ENCODE measurements around the gene UNC45A.
"Not testable (repeated sequence)": the region's sequence is repeated elsewhere in the genome, so short reads cannot be mapped to it uniquely, and the experiment has no call there.

Gene UNC45A

DNA sequence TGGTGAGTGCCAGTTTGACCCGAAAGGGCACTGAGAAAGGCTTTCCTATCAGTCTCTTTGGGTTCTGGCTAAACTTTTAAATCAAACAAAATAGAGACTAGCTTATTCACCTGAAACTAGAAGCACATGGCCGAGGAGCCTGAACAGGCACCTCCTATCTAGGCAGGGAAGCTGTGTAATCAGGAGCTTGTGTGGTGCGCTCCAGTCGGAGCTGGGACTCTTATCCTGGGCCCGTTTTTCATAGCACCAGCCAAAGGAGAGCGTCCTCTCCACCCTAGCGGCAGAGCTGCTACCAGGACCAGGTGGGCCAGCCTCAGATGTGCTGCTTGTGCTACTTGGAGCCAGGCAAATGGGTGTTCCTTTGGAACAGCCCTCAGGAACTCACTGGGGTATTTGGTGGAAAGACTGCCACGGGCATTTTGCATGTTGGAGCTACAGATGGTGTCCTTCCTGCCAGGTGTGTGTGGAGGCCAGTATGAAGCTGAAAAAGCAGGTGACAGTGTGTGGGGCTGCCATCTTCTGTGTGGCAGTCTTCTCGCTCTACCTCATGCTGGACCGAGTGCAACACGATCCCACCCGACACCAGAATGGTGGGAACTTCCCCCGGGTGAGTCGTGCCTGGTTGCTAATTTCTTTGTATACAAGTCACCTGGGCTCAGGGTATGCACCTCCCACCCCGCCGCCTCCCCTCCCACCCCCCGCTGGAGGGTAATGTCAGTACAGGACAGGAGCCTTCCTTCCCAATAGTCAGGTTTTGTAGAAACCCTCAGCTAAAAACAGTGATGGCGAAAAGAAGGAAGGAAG is 31.1 kb upstream of the UNC45A start:
- DNase-seq, result no peak

DNA sequence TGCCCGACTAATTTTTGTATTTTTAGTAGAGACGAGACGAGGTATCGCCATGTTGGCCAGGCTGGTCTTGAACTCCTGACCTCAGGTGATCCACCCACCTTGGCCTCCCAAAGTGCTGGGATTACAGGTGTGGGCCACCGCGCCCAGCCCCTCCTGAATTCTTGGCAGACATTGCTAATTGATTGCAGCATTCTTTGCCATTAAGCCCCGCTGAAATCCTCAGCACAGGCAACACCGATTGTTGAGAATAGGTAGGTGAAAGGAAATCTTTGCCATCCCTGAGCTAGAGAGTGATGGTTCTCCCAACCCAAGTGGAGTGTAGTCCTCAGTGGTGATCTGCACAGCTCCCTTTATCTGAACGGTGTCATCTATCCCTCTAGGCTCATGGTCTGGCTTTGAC is 30.3 kb upstream of the UNC45A start:
- DNase-seq, result no peak

DNA sequence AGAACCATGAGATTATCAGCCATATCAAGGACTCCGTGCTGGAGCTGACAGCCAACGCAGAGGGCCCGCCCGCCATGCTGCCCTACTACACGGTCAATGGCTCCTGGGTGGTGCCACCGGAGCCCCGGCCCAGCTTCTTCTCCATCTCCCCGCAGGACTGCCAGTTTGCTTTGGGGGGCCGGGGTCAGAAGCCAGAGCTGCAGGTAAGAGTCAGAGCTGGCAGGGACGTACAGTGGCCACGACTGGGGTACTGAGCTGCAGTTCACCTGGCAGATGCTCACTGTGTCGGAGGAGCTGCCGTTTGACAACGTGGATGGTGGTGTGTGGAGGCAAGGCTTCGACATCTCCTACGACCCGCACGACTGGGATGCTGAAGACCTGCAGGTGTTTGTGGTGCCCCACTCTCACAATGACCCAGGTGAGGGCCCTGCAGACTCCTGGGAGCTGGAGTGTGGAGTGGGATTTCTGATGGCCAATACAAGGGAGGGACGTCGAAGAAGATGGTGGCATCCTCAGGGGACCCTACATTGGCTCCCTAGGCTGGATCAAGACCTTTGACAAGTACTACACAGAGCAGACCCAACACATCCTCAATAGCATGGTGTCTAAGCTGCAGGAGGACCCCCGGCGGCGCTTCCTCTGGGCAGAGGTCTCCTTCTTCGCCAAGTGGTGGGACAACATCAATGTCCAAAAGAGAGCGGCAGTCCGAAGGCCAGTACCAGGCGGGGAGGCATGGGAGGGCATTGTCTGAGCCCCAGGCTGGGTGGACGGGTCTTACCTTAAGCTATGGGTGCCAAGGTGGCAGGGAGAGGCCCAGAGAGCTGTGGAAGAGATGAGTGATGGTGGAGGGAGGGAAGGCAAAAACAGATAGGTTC is 29.5 kb upstream of the UNC45A start:
- no peak for DNase-seq

DNA sequence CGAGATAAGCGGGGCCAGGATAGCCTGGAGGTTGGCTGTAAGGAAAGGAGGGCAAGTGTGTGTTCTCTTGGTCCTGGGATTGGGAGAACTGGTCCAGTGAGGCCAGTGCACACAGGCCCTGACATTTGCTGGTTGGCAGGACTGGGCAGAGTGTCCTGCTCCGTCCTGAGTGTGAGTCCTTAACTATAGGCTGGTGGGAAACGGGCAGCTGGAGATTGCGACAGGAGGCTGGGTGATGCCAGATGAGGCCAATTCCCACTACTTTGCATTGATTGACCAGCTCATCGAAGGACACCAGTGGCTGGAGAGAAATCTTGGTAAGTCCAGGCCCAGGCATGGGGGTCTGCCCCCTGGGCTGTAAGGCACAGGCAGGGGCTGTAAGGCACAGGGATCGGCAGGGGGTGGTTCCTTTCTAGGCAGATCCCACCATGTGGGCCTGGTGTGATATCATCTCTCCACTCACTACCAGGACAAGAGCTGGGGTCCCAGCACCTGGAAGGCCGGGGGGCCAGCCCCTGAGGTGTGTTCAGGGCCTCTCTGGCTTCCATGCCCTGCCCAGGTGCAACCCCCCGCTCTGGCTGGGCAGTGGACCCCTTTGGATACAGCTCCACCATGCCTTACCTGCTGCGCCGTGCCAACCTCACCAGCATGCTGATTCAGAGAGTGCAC is 28.8 kb upstream of the UNC45A start:
- DNase-seq, result no peak

DNA sequence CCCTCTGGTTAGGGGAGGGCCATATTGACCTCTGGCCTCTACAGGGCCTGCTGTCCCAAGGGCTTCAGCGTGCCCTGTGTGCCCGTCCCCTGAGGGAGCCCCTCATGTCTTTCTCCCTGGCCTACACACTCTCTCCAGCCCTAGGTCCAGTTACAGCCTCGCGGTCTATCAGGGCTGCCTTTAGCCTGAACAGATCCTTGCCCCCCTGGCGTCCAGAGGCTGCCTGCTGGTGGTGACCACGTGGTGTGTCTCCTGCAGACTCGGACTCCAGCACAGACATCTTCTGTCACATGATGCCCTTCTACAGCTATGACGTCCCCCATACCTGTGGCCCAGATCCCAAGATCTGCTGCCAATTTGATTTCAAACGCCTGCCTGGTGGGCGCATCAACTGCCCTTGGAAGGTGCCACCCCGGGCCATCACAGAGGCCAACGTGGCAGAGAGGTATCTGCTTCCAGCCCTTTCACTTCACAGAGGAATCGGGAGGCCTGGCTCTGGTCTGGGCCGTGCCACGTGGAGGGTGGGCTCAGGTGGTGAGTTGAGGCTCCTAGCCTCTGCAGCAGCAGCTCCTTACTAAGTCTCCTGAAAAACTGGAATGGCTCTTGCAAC is 27.9 kb upstream of the UNC45A start:
- DNase-seq, result no peak

DNA sequence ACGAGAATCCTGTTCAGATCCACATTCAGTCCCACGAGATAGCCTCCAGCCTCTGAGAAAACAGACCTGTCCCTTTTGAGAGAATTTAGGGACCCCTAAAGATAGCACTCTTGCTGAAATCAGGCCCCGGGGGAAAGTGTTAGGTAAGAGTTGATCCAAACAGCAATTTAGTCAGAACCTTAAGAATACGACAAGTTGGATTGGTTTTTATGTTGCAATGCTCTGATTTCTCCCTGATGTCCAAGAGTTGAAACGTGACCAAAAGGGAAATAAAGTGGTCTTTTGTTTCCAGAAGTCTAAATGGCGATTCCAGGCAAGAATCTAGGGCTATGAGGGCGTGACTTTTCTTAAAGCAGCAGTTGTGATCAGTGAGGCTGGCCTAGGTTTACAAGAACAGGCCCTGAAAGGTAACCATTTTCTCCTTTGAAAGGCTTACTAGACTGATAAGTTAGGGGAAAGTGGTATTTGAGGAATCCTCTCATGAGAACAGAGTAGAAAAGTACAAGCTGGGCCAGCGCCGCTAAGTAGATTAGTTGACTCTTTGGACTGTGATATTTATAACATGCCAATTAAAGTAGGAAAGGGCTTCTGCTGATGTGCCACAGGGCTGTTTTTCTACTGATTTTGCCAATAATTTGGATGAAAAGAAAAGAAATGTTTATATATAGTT is 27.1 kb upstream of the UNC45A start:
- no peak for DNase-seq

DNA sequence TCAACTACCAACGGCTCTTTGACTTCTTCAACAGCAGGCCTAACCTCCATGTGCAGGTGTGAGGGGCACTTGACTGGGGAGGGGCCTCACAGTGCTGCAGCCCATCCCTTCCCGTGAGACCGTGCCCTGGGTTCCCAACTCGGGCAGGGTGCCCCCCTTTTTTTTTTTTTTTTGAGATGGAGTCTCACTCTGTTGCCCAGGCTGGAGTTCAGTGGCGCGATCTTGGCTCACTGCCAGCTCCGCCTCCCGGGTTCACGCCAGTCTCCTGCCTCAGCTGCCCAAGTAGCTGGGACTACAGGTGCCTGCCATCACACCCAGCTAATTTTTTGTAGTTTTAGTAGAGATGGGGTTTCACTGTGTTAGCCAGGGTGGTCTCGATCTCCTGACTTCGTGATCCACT is 25.6 kb upstream of the UNC45A start:
- not testable (repeated sequence) for DNase-seq

DNA sequence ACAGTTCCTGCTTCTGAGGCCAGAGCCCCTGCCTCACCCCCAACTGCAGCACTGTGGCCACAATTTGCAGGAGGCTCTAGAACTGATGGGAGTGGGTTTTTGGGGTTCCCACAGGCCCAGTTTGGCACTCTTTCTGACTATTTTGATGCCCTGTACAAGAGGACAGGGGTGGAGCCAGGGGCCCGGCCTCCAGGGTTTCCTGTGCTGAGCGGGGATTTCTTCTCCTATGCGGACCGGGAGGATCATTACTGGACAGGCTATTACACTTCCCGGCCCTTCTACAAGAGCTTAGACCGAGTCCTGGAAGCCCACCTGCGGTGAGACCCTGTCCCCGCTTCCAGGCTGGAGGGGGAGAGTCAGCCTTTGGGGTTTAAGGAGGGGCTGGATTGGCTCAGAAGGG is 25.1 kb upstream of the UNC45A start:
- DNase-seq, result no peak

DNA sequence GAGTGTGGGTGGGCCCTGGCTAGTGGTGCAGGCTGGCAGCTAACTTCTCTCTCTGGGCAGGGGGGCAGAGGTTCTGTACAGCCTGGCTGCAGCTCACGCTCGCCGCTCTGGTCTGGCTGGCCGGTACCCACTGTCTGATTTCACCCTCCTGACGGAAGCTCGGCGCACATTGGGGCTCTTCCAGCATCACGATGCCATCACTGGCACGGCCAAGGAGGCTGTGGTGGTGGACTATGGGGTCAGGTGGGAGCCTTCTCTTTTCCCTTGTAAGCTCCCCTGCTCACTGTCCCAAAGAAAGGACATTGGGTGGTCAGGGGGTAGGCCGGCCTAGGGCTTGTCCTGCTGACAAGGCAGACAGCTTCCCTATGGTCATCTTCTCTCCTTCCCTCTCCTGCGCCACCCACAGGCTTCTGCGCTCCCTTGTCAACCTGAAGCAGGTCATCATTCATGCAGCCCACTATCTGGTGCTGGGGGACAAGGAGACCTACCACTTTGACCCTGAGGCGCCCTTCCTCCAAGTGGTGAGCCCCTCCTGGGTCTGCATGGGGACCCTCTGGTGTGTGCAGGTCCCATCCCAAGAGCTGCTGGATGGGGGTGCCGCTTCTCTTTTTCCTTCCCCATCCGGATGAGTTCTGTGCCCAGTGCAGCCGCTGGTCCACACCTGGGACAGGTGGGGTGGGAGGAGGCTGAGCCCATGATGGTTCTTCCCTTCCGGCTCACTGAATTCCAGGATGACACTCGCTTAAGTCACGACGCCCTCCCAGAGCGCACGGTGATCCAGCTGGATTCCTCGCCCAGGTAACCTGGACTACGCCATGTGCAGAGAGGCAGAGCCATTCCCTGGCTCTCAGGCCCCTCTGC is 24.4 kb upstream of the UNC45A start:
- DNase-seq, result no peak

DNA sequence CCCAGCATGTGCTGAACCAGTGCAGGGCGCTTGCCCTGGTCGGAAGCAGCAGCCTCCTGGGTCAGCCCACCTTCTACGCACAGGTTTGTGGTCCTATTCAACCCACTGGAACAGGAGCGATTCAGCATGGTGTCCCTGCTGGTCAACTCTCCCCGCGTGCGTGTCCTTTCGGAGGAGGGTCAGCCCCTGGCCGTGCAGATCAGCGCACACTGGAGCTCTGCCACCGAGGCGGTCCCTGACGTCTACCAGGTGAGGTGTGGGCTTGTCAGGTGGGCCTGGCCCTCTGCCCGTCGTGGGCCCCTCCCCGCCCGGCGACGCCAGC is 23.8 kb upstream of the UNC45A start:
- no peak for DNase-seq

DNA sequence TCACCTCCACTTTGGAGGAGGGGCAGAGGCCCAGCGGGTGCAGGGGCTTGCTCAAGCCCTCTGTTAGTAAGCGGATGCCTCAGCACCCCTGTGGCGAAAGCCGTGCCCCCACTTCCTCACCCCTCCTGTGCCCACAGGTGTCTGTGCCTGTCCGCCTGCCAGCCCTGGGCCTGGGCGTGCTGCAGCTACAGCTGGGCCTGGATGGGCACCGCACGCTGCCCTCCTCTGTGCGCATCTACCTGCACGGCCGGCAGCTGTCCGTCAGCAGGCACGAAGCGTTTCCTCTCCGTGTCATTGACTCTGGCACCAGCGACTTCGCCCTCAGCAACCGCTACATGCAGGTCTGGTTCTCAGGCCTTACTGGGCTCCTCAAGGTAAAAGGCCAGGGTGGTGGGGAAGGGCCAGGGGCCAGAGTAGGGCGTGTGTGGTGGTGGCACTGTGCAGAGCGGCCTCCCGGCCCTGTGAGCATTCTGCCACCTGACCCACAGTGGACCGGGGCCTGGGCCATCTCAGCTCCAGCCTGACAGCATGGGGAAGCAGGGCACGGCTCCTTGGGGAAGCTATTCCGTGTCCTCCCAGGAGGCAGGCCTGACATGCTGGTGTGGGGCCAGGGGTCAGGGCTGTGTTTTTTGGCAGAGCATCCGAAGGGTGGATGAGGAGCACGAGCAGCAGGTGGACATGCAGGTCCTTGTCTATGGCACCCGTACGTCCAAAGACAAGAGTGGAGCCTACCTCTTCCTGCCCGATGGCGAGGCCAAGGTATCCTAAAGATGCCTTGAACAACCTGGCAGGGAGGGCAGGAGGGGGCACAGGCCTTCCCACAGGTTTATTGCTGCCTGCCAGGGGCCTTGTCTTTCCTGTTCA is 22.9 kb upstream of the UNC45A start:
- DNase-seq, result no peak

DNA sequence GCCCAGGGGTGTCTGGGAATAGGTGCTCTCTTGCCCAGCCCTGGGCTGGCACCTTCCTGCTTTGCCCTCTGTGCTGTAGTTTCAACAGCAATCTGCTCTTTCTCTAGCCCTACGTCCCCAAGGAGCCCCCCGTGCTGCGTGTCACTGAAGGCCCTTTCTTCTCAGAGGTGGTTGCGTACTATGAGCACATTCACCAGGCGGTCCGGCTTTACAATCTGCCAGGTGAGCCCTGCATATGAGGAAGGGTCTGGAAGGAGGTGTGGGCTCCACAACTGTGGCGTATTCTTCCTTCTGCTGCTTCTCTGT is 22.4 kb upstream of the UNC45A start:
- no peak for DNase-seq

DNA sequence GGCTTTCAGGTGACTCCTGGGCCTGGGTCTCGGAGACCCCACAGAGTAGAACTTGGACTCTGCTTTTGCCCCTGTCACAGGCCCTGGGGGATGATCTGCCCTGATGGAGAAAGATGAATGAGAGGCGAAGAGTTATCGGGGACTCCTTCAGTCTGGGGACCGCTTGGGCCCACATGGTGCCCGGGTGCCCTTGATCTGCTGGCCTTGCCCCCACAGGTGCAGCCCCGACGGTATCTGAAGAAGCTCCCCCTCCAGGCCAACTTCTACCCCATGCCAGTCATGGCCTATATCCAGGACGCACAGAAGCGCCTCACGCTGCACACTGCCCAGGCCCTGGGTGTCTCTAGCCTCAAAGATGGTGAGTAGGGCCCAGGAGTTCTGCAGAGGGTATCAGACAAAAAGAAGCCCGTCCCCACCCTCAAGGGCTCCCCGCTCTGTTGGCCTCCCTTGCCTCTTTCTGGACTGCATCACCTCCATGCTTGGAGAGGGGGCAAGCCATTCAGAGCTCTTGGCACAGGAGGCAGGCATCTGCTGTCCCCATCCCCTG is 21.6 kb upstream of the UNC45A start:
- DNase-seq, result no peak

DNA sequence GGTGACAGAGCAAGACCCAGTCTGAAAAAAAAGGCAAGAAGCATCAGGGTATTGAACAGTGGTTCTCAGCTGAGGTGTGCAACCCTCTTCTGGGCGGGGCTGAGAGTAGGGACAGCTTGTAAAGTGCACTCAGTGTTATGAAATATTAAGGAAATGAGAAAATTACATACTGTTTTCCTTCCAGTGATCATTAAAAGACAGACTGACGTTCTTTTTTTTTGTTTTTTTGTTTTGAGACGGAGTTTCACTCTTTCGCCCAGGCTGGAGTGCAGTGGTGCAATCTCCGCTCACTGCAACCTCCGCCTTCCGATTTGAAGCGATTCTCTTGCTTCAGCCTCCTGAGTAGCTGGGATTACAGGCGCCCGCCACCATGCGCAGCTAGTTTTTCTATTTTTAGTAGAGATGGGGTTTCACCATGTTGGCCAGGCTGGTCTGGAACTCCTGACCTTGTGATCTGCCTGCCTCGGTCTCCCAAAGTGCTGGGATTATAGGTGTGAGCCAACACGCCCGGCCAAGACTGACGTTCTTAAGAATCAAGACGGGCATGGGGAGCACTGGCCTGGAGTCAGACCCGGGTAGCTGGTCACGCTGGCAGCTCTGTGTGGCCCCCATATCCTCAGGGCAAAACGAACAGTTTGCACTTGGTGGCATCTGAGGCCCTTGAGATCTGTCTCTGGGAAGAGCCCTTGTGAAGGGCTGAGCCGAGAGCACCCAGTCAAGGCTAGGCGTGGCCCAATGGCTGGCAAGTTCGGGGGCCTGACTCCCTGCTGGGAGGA is 20.6 kb upstream of the UNC45A start:
- no peak for DNase-seq

DNA sequence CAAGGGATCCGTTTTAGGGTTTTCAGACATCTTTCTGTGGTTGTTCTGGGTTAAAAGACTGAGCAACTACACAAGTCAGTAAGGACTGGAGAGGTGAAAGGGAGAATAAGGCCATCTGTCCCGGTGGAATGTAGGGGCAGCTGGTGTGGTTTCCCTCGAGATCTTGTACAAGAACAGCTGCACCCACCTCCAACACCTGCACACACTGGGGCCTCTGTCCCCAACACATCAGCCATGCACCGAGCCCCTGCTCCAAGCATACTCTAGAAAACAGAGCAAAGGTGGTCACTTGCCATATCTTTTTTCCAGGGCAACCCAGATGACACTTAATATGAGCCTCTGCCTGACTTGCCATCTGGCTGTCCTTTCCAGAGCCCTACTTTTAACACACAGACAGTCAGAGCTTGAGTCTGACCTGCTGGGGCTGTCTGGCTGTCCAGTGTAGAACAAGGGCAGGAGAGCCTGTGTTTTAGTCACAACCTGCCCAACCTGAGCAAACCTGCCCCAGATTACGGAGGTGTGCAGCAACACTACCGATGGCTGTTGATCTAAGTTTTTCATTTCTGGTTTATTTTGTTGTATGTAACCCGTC is 19.8 kb upstream of the UNC45A start:
- no peak for DNase-seq

DNA sequence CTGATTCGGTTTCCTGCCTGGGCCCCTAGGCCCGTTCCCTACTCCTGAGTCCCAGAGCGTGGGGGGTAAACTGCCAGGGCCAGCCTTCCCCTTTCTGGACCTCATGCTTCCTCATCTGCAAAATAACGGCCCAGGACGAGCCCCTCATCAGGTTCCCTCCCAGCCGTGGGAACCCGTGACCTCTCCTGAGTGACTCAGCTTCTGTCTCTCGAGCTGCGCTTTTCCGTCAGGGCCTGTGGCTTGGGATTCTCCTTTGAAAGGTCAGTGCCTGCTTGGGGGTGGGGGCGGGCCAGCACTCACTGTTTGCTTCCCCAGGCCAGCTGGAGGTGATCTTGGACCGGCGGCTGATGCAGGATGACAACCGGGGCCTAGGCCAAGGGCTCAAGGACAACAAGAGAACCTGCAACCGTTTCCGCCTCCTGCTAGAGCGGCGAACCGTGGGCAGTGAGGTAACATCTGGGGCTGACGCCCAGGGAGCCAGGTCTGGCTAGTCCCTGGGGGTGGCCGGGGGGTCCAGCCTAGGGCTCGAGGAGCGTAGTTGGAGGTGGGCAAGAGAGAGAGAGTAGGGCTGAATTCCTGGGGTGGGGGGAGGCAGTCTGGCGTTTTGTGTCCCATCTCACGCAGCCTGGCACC is 19.2 kb upstream of the UNC45A start:
- no peak for DNase-seq

DNA sequence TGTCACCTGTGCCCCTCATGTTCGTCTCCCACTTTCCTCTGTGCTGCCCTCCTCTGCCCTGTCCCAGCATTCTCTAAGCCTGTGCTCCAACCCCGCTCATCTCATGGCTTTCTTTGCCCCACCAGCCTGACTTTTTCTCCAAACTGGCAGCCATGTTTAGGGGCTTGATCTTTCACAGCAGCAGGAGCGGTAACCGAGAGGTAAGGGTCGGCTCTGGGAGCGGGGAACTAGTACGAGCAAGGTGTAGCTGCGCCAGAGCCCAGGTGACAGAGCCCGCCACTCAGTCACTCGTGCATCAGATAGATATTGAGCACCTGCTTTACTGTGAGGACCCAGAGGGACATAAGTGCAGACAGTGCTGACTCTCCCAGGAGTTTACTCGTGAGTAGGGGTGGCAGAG is 18.6 kb upstream of the UNC45A start:
- DNase-seq, result no peak

DNA sequence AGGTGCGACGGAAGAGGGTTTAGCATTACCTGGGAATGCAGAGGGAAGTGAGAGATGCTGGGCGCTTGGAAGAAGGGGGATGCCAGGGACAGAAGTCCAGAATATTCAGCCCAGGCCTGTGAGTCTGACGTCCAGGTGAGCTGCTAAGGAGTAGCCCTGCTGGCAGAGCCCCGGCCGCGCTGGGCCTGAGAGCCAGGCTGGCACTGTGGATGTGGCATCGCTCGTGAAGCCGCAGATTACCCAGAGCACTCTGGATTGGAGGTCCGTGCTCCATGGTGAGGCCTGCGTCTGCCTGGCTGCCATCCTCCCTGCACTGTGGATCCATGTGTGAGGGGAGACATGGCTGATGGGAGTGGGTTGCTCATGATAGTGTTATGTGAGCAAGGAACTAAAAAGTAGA is 17.5 kb upstream of the UNC45A start:
- DNase-seq, result no peak

Data from NCI-H1694 (cell line).